GM12878 (cell line): ENCODE measurements around the gene UBE2C. TPM values are rescaled to one million over a fixed set of nuclear protein-coding genes. Genes with fewer than 3 reads are reported as not detected.

Experiments
- ATF2 ChIP-seq: IDR thresholded peaks from 2 replicates; pipeline ENCODE4 v1.6.1; 2012; ENCODE audit warnings: low read length, inconsistent platforms
- CHD2 ChIP-seq: IDR thresholded peaks from 2 replicates; pipeline ENCODE4 v1.6.1; 2011; ENCODE audit warnings: low read depth, low read length, improper control_type of control experiment, borderline replicate concordance
- CUX1 ChIP-seq: IDR thresholded peaks from 2 replicates; pipeline ENCODE4 v1.6.1; 2012; ENCODE audit warnings: improper control_type of control experiment, low read depth, low read length; ENCODE audit not compliant: insufficient replicate concordance
- E2F4 ChIP-seq: IDR thresholded peaks from 2 replicates; pipeline ENCODE4 v1.6.1; 2012; ENCODE audit warnings: low read depth, low read length, improper control_type of control experiment
- ELK1 ChIP-seq: IDR thresholded peaks from 2 replicates; pipeline ENCODE4 v1.6.1; 2012; ENCODE audit warnings: low read depth, low read length, improper control_type of control experiment
- GATAD2B ChIP-seq: fragments of 450-650 bp; conservative IDR thresholded peaks from 2 replicates; pipeline ENCODE4 v1.6.1; 2017; ENCODE audit warnings: low read depth, mild to moderate bottlenecking, moderate library complexity
- IKZF1 ChIP-seq: fragments of 450-650 bp; conservative IDR thresholded peaks from 2 replicates; pipeline ENCODE4 v1.6.1; 2017; ENCODE audit warnings: antibody characterized with exemption, mild to moderate bottlenecking
- POLR2AphosphoS5 ChIP-seq: IDR thresholded peaks from 2 replicates; pipeline ENCODE4 v1.6.1; 2011; ENCODE audit warnings: mild to moderate bottlenecking, low read length, inconsistent platforms
- RAD21 ChIP-seq: IDR thresholded peaks from 2 replicates; pipeline ENCODE4 v1.6.1; 2011; ENCODE audit warnings: mild to moderate bottlenecking, low read depth, low read length, moderate library complexity; ENCODE audit not compliant: insufficient read depth
- RAD51 ChIP-seq: fragments of 450-650 bp; IDR thresholded peaks from 2 replicates; pipeline ENCODE4 v1.6.1; 2016; ENCODE audit warnings: moderate library complexity, mild to moderate bottlenecking, inconsistent platforms
- TCF12 ChIP-seq: IDR thresholded peaks from 2 replicates; pipeline ENCODE4 v1.6.1; 2011; ENCODE audit warnings: low read depth, mild to moderate bottlenecking, low read length
- TCF7 ChIP-seq: IDR thresholded peaks from 2 replicates; pipeline ENCODE4 v1.6.1; 2014; ENCODE audit warnings: antibody characterized with exemption, borderline replicate concordance
- ZNF622 ChIP-seq: fragments of 450-650 bp; IDR thresholded peaks from 2 replicates; pipeline ENCODE4 v1.6.1; 2017; ENCODE audit warnings: mild to moderate bottlenecking, inconsistent platforms
- polyA plus RNA-seq, 11 experiments: library from polyadenylated mRNA; depleted of rRNA in 4 of 11; unstranded in 6 of 11; stranded (reverse) in 5 of 11; fragments of >200 nt; fragmentation: Nextera tagmentation in 4 of 11; fragmentation: Illumina TruSeq in 1 of 11; extraction: Ambion mirVana in 4 of 11; extraction: Trizol in 1 of 11; gene quantifications; 1 replicate in 1 of 11; 2 replicates in 10 of 11; pipeline versions ENCODE4 v1.2.1 to v1.2.3, GENCODE V29; 2011 to 2016; ENCODE audit warnings: inconsistent platforms in 2 of 11, missing spikeins in 2 of 11, low read depth in 1 of 11
- total RNA-seq, 4 experiments: library from RNA; depleted of rRNA in 3 of 4; stranded (reverse); fragments of >200 nt in 3 of 4; fragmentation: Illumina TruSeq in 1 of 4; extraction: Trizol in 1 of 4; gene quantifications; 2 replicates each; pipeline versions ENCODE4 v1.2.1 to v1.2.3, GENCODE V29; 2013 to 2021
- TF ChIP-seq, protein P1 (sequence below): IDR thresholded peaks from 2 replicates; pipeline ENCODE4 v1.6.1; 2011; ENCODE audit warnings: borderline replicate concordance, low read depth, mild to moderate bottlenecking, moderate library complexity, mixed read lengths, low read length; ENCODE audit not compliant: insufficient read depth; ENCODE audit errors: extremely low read length
- TF ChIP-seq, protein P2 (sequence below): fragments of 450-650 bp; formaldehyde crosslinking; IDR thresholded peaks from 2 replicates; pipeline ENCODE4 v1.4.0; 2020; ENCODE audit warnings: mild to moderate bottlenecking, moderate library complexity

Gene UBE2C
- total and polyA plus RNA-seq, 10 of the 15 experiments (the other 5 are each of a cell fraction or from before 2014, with no cell fraction given), result 86.2 to 412 (median 176) TPM

- TF ChIP-seq E2F4, result peak; percentile 39; the same call in 1 of the 2 replicates
- TF ChIP-seq, protein P1, sequence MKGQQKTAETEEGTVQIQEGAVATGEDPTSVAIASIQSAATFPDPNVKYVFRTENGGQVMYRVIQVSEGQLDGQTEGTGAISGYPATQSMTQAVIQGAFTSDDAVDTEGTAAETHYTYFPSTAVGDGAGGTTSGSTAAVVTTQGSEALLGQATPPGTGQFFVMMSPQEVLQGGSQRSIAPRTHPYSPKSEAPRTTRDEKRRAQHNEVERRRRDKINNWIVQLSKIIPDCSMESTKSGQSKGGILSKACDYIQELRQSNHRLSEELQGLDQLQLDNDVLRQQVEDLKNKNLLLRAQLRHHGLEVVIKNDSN, result no peak
- peak; percentile 91 for TF ChIP-seq ELK1
- no peak for TF ChIP-seq ZNF622
- no peak for TF ChIP-seq CUX1
- TF ChIP-seq TCF12, result peak; percentile 62; the same call in 1 of the 2 replicates
- TF ChIP-seq RAD21, result no peak
- peak; percentile 98 for TF ChIP-seq CHD2
- peak; percentile 50; the same call in 1 of the 2 replicates for TF ChIP-seq GATAD2B
- TF ChIP-seq TCF7, result no peak
- TF ChIP-seq ATF2, result no peak
- TF ChIP-seq, protein P2, sequence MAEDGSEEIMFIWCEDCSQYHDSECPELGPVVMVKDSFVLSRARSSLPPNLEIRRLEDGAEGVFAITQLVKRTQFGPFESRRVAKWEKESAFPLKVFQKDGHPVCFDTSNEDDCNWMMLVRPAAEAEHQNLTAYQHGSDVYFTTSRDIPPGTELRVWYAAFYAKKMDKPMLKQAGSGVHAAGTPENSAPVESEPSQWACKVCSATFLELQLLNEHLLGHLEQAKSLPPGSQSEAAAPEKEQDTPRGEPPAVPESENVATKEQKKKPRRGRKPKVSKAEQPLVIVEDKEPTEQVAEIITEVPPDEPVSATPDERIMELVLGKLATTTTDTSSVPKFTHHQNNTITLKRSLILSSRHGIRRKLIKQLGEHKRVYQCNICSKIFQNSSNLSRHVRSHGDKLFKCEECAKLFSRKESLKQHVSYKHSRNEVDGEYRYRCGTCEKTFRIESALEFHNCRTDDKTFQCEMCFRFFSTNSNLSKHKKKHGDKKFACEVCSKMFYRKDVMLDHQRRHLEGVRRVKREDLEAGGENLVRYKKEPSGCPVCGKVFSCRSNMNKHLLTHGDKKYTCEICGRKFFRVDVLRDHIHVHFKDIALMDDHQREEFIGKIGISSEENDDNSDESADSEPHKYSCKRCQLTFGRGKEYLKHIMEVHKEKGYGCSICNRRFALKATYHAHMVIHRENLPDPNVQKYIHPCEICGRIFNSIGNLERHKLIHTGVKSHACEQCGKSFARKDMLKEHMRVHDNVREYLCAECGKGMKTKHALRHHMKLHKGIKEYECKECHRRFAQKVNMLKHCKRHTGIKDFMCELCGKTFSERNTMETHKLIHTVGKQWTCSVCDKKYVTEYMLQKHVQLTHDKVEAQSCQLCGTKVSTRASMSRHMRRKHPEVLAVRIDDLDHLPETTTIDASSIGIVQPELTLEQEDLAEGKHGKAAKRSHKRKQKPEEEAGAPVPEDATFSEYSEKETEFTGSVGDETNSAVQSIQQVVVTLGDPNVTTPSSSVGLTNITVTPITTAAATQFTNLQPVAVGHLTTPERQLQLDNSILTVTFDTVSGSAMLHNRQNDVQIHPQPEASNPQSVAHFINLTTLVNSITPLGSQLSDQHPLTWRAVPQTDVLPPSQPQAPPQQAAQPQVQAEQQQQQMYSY, result no peak
- TF ChIP-seq IKZF1, result peak; percentile 44
- peak; percentile 96 for TF ChIP-seq POLR2AphosphoS5
- no peak for TF ChIP-seq RAD51
These were observed 44.9 kb downstream of the UBE2C start, which contains the start of the genes ACOT8 and ZSWIM3 (continued) for GRCh38 chr20:45857114-45857881.
